ENCODE measurements around the gene THSD4.

THSD4 gene

DNA sequence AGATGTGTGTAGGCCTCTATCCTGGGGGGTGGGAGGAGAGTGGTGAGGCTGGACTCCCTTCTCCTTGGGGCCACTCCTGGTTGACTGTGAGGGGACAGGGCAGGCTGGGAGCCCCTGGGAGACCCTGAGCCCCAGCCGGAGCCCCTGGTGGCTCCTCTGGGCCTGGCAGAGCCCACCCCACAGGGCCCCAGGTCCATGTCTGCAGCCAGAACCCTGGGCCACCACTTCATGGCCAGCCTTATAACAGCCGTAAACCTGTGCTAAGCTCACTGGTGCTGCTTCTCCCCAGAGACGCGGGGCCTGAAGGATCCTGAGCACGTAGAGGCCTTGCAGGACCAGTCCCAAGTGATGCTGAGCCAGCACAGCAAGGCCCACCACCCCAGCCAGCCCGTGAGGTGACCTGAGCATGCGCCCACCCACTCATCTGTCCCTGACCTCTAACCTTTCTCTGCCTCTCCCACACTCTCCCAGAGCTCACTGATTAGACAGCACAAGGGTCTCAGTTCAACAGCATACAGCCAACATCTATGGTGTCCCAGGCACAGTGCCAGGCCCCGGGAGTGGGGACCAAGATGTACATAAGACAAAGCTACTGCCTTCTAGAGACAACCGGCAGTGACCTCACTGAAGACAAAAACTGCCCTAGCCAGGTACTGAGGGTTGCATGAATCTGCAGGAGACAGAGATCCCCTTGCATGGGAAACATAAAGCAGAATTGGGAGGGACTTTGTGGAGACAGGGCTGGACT lies 698.6 kb downstream of the THSD4 start:
- no peak for DNase-seq (ENCODE audit: low read depth)
- TF ChIP-seq, protein P1, sequence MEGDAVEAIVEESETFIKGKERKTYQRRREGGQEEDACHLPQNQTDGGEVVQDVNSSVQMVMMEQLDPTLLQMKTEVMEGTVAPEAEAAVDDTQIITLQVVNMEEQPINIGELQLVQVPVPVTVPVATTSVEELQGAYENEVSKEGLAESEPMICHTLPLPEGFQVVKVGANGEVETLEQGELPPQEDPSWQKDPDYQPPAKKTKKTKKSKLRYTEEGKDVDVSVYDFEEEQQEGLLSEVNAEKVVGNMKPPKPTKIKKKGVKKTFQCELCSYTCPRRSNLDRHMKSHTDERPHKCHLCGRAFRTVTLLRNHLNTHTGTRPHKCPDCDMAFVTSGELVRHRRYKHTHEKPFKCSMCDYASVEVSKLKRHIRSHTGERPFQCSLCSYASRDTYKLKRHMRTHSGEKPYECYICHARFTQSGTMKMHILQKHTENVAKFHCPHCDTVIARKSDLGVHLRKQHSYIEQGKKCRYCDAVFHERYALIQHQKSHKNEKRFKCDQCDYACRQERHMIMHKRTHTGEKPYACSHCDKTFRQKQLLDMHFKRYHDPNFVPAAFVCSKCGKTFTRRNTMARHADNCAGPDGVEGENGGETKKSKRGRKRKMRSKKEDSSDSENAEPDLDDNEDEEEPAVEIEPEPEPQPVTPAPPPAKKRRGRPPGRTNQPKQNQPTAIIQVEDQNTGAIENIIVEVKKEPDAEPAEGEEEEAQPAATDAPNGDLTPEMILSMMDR (conservative IDR thresholded peaks at IDR 0.05; ENCODE audit: low read depth, low read length): no peak
- no peak overlapping the region for H3K4me3 ChIP-seq (ENCODE audit: low read length)

DNA sequence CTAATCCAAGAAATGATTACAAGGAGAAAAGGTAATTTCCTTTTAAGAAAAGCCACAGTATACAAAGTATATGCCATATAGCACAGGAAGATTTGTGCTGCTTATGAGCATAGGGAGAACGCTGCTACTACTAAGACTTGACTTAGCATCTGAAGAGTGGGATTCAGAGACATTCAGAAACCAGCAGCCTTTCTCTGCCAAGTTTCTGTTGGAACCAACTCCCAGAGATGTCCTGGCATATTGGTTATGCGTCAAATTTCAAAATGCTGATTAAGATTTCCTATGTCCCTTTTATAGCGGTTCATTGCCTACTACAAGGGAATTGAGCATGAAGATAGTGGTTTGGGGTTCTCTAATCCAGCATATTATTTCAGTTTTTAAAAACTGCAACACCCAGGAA lies 700.0 kb downstream of the THSD4 start:
- TF ChIP-seq, protein P1 (conservative IDR thresholded peaks at IDR 0.05; ENCODE audit: low read depth, low read length): no peak
- no peak for DNase-seq (ENCODE audit: low read depth)
- no peak overlapping the region for H3K4me3 ChIP-seq (ENCODE audit: low read length)

DNA sequence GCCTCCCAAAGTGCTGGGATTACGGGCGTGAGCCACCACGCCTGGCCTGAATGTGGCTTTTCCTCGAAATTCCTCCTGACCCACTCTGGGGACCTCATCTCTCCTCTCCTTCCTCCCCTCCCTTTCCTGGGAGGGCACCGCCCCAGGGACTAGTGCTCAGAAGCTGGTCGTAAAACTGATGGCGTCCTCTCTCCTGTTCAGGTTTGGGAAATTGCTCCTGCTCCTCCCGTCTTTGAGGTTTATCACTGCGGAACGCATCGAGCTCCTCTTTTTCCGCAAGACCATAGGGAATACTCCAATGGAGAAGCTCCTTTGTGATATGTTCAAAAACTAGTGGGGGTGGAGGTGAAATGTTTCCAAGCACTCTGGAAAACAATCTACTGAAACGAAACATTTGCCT lies 702.1 kb downstream of the THSD4 start:
- no peak for DNase-seq (ENCODE audit: low read depth)
- H3K4me3 ChIP-seq (ENCODE audit: low read length): no peak overlapping the region
- TF ChIP-seq, protein P1 (conservative IDR thresholded peaks at IDR 0.05; ENCODE audit: low read depth, low read length): no peak

- DNase-seq (ENCODE audit: low read depth): no peak
- no peak overlapping the region for H3K4me3 ChIP-seq (ENCODE audit: low read length)
- TF ChIP-seq, protein P1 (conservative IDR thresholded peaks at IDR 0.05; ENCODE audit: low read depth, low read length): no peak
Measured at GRCh38 chr15:71820127-71820526, 704.9 kb downstream of the THSD4 start.

DNA sequence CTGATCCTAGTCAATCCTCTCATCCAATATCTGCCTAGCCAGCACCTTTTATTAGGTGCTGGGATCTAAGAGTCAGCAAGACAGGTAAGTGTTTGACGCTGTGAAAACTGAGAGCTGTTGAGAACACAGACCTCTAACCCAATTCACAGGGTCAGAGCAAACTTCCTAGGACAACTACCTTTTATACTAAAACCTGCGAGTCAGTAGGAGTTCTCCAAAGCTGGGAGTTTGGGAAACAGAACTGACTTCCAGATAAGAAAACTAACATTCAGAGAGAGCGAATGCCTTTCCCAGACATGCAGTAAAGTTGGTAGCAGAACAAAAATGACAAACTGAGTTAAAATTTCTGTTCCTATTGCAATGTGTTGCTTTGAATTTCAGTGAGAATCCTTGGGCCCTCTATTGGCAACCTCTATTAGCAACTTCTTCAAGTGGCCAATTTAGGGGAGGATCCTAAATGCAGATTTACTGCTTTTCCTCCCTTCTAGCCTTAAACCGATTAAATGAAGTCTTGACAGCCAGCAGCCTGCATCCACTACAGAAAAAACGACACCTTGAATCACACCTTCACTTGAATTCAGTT lies 706.4 kb downstream of the THSD4 start:
- H3K4me3 ChIP-seq (ENCODE audit: low read length): no peak overlapping the region
- TF ChIP-seq, protein P1 (conservative IDR thresholded peaks at IDR 0.05; ENCODE audit: low read depth, low read length): no peak
- no peak for DNase-seq (ENCODE audit: low read depth)

DNA sequence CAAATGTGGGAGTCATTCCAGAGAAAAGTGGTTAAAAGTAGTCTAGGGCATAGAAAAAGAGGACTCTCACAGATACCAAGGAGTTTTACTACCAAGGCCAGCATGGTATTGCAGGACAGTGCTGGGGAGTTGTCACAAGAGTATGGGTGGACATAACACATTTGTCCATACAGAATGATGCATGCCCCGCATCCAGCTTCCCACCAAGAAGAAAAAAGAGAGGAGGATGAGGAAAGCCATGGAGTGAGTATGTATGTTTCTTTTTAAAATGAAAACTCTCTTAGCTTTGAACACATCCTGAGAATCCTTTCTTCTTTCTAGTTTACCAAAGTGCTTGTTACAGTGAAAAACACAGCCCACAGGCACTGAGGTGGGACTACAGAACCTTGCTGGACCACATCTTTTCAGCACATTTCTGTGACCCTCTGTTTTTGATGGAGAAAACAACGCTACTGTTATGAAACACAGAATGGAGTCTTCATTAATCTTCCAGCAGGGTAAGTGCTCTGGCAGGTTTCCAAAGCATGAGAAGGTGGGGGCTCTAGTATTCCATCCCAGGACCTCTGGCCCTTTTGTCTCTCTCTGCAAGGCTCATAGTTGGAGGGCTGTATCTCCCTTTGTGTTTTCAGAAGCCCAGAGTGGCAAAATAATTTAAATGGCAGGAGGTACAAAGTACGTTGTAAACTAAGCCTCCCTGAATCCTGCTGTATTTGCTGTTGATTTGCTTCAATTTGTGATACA lies 707.8 kb downstream of the THSD4 start:
- TF ChIP-seq, protein P1 (conservative IDR thresholded peaks at IDR 0.05; ENCODE audit: low read depth, low read length): no peak
- H3K4me3 ChIP-seq (ENCODE audit: low read length): no peak overlapping the region
- DNase-seq (ENCODE audit: low read depth): no peak

All from retinal pigment epithelial cell (primary cell).